ENCODE results near the gene ARHGAP6. TPM values are rescaled to one million over a fixed set of nuclear protein-coding genes. Genes with fewer than 3 reads are reported as not detected.

Gene ARHGAP6
- total RNA-seq, 1 donor from 2014 or later: 16.7 TPM

DNA sequence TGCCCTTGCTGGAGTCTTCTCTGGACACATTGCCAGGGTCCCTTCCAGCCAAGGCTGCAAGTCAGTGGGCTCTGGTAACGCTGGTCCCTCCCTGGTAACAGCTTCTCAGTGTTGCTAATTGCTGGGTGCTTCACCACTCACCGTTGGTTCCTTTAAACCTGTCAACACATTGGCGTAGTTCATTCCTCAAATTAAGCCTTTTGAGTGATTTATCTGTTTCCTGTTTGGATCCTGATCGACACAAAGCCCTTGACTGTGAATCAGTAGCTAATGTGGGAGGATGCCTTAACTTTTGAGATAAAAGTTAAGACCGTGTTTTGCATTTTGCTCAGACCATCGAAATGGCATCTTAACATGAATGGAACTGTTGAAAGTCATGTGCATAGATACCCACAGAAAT, 246.6 kb downstream of the ARHGAP6 start:
- TF ChIP-seq CTCF (IDR thresholded peaks at IDR 0.05): no peak
- DNase-seq: no peak
- H3K27me3 ChIP-seq (ENCODE audit: low read depth): no peaks in the 10 kb centered on the region
- no peaks in the 10 kb centered on the region for H3K9me3 ChIP-seq
- H3K27ac ChIP-seq: no peak overlapping the region
- intact Hi-C loops (cut with DNase I): no loop called here
- peaks cover 13% of the 10 kb centered on the region for H3K4me1 ChIP-seq
- no peak overlapping the region for H3K4me3 ChIP-seq
- no peaks in the 10 kb centered on the region for H3K36me3 ChIP-seq
- ATAC-seq: no peak

DNA sequence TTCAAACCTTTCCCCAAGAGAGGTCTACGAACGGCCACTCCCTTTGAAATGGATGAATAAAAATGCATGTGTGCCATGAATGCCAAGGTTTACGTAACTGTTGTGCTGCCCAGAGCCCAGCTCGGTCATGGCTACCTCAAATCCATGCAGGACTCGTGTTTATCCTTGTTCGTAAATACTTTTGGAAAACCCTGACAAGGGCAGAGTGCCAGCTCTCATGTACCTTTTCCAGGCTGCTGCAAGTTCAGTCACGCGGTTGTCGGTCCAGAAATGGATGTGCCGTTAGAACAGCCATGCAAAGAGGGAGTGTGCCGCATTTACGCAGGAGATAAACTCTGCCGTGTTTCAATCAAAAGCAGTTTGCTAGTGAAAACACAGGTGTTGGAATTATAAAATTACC, 249.1 kb downstream of the ARHGAP6 start:
- no peaks in the 10 kb centered on the region for H3K9me3 ChIP-seq
- ATAC-seq: no peak
- no peak overlapping the region for H3K27ac ChIP-seq
- H3K4me1 ChIP-seq: no peaks in the 10 kb centered on the region
- DNase-seq: no peak
- H3K27me3 ChIP-seq (ENCODE audit: low read depth): no peaks in the 10 kb centered on the region
- H3K4me3 ChIP-seq: no peak overlapping the region
- no peaks in the 10 kb centered on the region for H3K36me3 ChIP-seq
- TF ChIP-seq CTCF (IDR thresholded peaks at IDR 0.05): no peak
- intact Hi-C loops (cut with DNase I): no loop called here

DNA sequence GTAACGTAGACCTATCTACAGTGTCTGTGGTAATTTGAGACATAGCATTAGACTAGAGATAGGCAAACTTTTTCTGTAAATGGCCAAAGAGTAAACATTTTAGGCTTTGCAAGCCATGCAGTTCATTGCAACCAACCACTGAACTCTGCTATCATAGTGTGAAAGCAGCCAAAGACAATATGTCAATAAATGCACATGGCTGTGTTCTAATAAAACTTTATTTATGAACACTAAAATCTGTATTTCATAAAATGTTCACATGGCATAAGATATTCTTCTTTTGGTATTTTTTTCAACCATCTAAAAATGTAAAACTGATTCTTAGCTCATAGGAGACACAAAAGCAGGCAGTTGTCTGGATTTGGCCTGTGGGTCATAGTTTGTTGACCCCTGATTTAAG, 251.6 kb downstream of the ARHGAP6 start:
- Histone ChIP-seq H3K4me3 (no peak overlapping the region), H3K27me3 (ENCODE audit: low read depth) (no peaks in the 10 kb centered on the region), H3K9me3 (no peaks in the 10 kb centered on the region), H3K27ac (no peak overlapping the region), H3K4me1 (no peaks in the 10 kb centered on the region), H3K36me3 (no peaks in the 10 kb centered on the region)
- ATAC-seq (no peak), DNase-seq (no peak)
- intact Hi-C loops (cut with DNase I): no loop called here
- no peak for TF ChIP-seq CTCF (IDR thresholded peaks at IDR 0.05)

- Histone ChIP-seq H3K9me3 (no peaks in the 10 kb centered on the region), H3K27me3 (ENCODE audit: low read depth) (no peaks in the 10 kb centered on the region), H3K27ac (no peak overlapping the region), H3K4me1 (no peaks in the 10 kb centered on the region), H3K36me3 (no peaks in the 10 kb centered on the region), H3K4me3 (no peak overlapping the region)
- ATAC-seq (no peak), DNase-seq (no peak)
- TF ChIP-seq CTCF (IDR thresholded peaks at IDR 0.05): no peak
- intact Hi-C loops (cut with DNase I): no loop called here
These were observed 252.8 kb downstream of the ARHGAP6 start for GRCh38 chrX:11412715-11413623.

DNA sequence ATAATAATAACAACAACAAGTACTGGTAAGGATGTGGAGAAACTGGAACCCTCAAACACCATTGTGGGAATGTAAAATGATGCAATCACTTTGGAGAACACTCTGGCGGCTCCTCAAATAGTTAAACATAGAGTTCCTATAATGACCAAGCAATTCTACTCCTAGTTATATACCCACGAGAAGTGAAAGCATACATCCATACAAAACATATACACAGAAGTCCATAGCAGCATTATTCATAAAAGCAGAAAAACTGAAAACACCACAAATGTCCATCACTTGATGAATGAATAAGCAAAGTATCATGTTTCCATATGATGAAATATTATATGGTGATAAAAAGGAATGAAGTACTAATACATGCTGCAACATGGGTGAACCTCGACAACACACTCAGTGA, 255.8 kb downstream of the ARHGAP6 start:
- TF ChIP-seq CTCF (IDR thresholded peaks at IDR 0.05): no peak
- Histone ChIP-seq H3K9me3 (no peaks in the 10 kb centered on the region), H3K27me3 (ENCODE audit: low read depth) (no peaks in the 10 kb centered on the region), H3K4me1 (no peaks in the 10 kb centered on the region), H3K27ac (no peak overlapping the region), H3K4me3 (no peak overlapping the region), H3K36me3 (no peaks in the 10 kb centered on the region)
- ATAC-seq (no peak), DNase-seq (no peak)
- intact Hi-C loops (cut with DNase I): no loop called here

Measured in lower lobe of right lung (tissue), 2 donors.